GM18507 (cell line): ENCODE results near the gene ATP13A3.

ENCODE experiments used
- DNase-seq: peaks from one replicate; pipeline ENCODE4 v3.0.0; 2011; ENCODE audit warnings: low read depth; ENCODE audit not compliant: insufficient read length; ENCODE audit errors: extremely low spot score
- FAIRE-seq: peaks from 2 replicates; lab custom pipeline; 2011; peaks lifted over from hg19 to GRCh38; lab: Jason Lieb, UNC

The ATP13A3 gene

GRCh38 chr3:194382196-194382891, 104.5 kb downstream of the ATP13A3 start:
- DNase-seq (no peak), FAIRE-seq (no peak)

DNA sequence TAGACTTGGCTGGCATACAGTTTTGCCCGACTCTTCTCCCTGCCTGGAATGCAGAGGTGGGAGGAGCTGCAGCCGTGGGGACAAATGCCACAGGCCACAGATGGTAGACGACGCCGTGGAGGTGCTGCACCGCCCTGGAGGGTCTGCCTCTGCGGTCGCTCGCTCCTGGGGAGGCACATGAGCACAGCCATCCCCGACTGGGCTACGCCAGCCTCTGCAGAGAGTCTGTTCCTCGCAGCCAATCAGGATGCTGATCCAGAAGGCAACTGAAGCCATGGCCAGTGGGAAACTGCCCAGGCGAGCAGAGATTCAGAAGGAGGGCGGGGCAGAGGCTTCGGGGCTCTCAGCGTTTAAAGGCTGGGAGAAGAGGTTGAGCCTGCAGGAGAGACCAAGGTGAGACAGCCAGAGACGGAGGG, 105.3 kb downstream of the ATP13A3 start:
- FAIRE-seq (no peak), DNase-seq (no peak)

DNA sequence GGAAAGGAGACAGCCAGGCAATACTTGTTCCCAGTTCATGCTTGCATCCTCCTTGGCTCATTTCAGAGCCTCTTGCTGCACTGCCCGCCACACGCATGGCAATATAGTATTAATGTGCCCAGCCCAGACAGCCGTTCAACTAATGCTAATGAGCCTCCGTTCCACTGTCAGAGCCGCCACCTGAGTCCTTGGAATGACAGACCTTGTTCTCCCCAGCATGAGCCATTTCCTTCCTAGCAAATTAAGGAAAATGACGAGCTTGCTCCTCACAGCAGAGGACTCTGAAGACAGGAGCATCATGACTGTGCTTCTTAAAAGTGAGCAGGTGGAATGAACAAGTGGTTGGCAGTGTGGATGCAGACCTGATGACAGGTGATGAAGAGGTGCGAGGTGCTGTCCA, 106.5 kb downstream of the ATP13A3 start:
- DNase-seq (no peak), FAIRE-seq (no peak)

DNA sequence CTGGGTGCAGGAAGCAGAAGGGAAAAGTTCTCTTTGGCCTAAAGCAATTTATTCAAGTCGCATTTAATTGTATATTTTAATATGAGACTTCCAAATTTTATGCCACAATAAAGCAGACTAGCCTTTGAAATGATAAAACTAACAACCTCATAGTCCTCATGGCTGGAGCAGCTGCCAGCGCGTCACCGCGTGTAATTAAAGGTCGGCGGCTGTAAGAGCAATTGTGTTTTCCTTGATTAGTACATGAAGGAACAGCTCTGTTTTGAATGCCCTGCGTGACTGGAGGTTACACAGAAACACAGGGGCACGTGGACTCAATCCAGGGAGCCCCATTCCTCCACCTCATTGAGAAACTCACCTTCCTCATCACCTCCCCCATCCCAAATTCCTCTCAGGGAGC, 107.2 kb downstream of the ATP13A3 start:
- no peak for DNase-seq
- no peak for FAIRE-seq

- FAIRE-seq, result no peak
- no peak for DNase-seq
Measured at GRCh38 chr3:194379231-194379630, 107.6 kb downstream of the ATP13A3 start.

GRCh38 chr3:194377708-194378107, 109.1 kb downstream of the ATP13A3 start:
- DNase-seq (no peak), FAIRE-seq (no peak)

DNA sequence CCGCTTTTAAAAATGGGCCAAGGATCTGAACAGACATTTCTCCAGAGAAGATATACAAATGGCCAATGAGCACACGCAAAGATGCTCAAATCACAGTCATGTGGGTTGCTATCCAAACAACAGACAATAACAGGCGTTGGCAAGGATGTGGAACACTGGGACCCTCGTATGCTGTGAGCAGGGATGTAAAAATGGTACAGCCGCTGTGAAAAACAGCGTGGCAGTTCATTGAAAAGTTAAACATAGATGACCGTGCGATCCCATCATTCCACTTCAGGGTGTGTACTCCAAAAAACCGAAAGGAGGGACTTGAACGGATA, 110.6 kb downstream of the ATP13A3 start:
- no peak for FAIRE-seq
- no peak for DNase-seq

DNA sequence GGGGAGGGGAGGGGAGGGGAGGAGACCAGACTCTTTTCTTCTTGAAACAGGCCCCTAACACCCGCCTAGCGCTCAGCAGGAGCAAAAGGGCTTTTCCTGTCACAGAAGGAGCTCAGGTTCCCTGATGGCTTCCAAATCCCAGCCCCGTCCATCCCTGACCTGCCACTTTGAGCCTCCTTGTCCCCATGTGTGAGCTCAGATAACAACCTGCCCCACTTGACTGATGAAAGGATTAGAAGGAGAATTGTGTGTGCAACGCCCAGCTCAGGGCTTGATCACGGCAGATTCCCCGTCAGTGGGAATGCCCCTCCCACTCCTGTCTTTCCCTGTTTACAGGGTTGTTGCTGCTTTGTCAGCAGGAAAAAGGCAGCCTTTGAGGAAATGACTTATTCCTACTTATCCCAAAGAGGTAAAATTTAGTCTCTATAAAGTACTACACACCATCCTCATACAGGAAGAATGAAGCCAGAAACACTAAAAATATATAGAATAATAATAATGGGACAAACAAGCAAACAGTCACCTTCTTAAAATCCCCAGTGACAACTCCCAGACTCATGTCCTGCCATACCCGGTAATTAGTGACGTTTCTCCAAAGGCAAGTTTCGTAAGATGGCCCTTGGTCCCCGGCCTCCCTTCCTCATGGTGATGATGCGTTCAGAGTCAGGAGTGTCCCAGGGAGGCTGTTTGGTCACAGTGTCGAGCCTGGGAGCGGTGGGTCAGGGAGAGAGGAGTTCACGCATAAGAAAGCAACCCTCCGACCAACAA, 111.1 kb downstream of the ATP13A3 start:
- DNase-seq, result no peak
- no peak for FAIRE-seq

DNA sequence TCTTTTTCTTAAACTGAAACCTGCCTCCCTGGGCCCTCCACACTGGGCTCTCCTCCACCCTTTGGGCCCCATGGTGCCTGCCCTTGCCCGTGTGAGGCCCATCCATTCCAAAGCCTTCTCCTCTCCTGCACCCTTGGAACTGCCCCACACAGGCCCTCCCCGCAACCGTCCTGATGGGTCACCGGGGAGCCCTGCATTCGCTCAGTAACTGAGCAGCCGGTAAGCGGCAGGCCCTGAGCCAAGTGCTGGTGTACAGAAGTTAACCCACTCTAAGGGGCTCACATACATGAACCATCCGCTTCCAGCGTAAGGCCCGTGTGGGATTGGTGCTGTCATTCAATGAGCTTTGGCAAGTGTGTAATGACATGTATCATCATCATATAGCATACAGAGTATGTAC, 111.9 kb downstream of the ATP13A3 start:
- no peak for FAIRE-seq
- no peak for DNase-seq

DNA sequence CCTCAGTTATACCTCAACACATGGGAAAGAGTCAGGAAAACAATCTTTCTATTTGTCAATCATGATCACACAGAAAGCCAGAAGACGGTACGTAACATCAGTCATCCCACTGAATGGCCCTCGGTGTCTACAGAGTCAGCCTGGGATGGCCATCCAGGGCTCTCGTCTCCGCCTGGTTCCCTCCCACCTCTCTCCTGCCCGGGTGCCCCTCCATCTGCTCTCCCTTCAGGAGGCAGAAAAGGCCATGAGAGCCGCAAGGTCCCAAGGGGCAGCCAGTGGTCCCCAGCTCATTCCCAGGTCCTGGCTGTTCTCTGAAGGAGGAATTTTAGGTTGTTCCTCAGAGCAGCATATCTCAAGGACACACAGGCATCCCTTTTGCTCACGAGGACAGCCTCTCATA, 112.9 kb downstream of the ATP13A3 start:
- DNase-seq, result no peak
- no peak for FAIRE-seq

GRCh38 chr3:194373028-194373427, 113.8 kb downstream of the ATP13A3 start:
- DNase-seq (no peak), FAIRE-seq (no peak)

GRCh38 chr3:194370753-194371152, 116.0 kb downstream of the ATP13A3 start:
- DNase-seq (no peak), FAIRE-seq (no peak)

GRCh38 chr3:194369522-194370279, 117.1 kb downstream of the ATP13A3 start, which contains the start of gene LRRC15:
TSS of gene LRRC15 (minus strand) at chr3:194369743. CDS start at chr3:194361043, 8,700 bp downstream.
- FAIRE-seq, result no peak
- DNase-seq, result no peak

- FAIRE-seq, result no peak
- no peak for DNase-seq
Measured at GRCh38 chr3:194368918-194369317, 117.9 kb downstream of the ATP13A3 start.

GRCh38 chr3:194367992-194368841, 118.6 kb downstream of the ATP13A3 start:
- FAIRE-seq, result no peak
- no peak for DNase-seq

DNA sequence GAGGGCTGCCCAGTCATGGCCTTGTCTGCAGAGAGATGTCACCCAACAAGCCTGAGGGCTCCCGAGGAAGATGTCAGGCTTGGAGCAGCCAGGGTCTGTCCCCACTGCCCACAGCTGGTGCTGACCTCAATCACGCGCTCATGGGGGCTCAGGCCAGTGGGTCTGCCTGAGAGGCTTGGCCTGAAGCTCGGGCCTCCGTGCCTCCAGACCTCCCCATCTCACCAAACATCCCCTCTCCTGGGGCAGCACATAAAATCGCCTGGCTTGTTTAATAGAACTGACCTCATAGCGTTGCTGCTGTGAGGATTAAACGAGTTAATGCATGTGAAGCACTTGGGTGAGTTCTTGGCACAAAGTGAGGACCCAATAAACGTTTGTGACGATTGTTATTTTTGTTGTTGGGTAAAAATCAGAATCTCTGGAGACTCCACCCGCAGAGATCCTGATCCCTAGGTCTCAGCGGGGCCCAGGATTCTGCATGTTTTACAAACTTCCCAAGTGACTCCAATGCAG, 120.8 kb downstream of the ATP13A3 start:
- no peak for FAIRE-seq
- DNase-seq, result no peak

- FAIRE-seq (no peak), DNase-seq (no peak)
Measured at GRCh38 chr3:194365526-194365925, 121.3 kb downstream of the ATP13A3 start.

GRCh38 chr3:194364652-194365434, 122.0 kb downstream of the ATP13A3 start:
- FAIRE-seq (no peak), DNase-seq (no peak)

- FAIRE-seq (no peak), DNase-seq (no peak)
Measured at GRCh38 chr3:194364314-194364651, 122.5 kb downstream of the ATP13A3 start.
